Pulmonary artery endothelial cell (primary cell): ENCODE data around the gene KIAA0930. TPM values are rescaled to one million over a fixed set of nuclear protein-coding genes. Genes with fewer than 3 reads are reported as not detected.
"Not testable (repeated sequence)": the region's sequence is repeated elsewhere in the genome, so short reads cannot be mapped to it uniquely, and the experiment has no call there.

Source experiments
- DNase-seq: peaks from one replicate; pipeline ENCODE4 v3.0.0-alpha.2; 2011; ENCODE audit warnings: low read depth, low spot score
- total RNA-seq: library from RNA; depleted of rRNA; stranded (reverse); fragments of >200 nt; gene quantifications from 2 replicates; pipeline ENCODE4 v1.2.3, GENCODE V29; 2014

Gene KIAA0930
- total RNA-seq = 43.4 and 60.9 TPM in 2 replicates

- DNase-seq = peak; percentile 24
Measured at GRCh38 chr22:45240810-45241631, at the start of gene KIAA0930. Gene KIAA0930 (minus strand): TSS chr22:45240894. CDS start chr22:45240703, 191 bp downstream.

GRCh38 chr22:45286854-45287551, 46.3 kb upstream of the KIAA0930 start:
- DNase-seq = no peak

- DNase-seq = no peak
Measured at GRCh38 chr22:45285263-45286058, 44.8 kb upstream of the KIAA0930 start.

- no peak for DNase-seq
Measured at GRCh38 chr22:45284705-45285262, 44.1 kb upstream of the KIAA0930 start, which contains the start of gene UPK3A. Gene UPK3A (plus strand): TSS chr22:45284949. CDS start chr22:45285014, 65 bp downstream.

GRCh38 chr22:45281010-45281409, 40.3 kb upstream of the KIAA0930 start:
- DNase-seq = no peak

- no peak for DNase-seq
Measured at GRCh38 chr22:45280587-45280980, 39.9 kb upstream of the KIAA0930 start.

GRCh38 chr22:45278125-45278524, 37.4 kb upstream of the KIAA0930 start:
- no peak for DNase-seq

- DNase-seq = not testable (repeated sequence)
Measured at GRCh38 chr22:45277720-45278119, 37.0 kb upstream of the KIAA0930 start.

GRCh38 chr22:45276507-45277105, 35.9 kb upstream of the KIAA0930 start:
- DNase-seq = no peak

- no peak for DNase-seq
Measured at GRCh38 chr22:45273452-45274075, 32.9 kb upstream of the KIAA0930 start.

- no peak for DNase-seq
Measured at GRCh38 chr22:45272498-45272897, 31.8 kb upstream of the KIAA0930 start.

GRCh38 chr22:45271667-45272201, 31.0 kb upstream of the KIAA0930 start:
- no peak for DNase-seq

- no peak for DNase-seq
Measured at GRCh38 chr22:45270095-45271020, 29.7 kb upstream of the KIAA0930 start.

- no peak for DNase-seq
Measured at GRCh38 chr22:45268958-45269844, 28.5 kb upstream of the KIAA0930 start.

GRCh38 chr22:45268167-45268957, 27.7 kb upstream of the KIAA0930 start:
- DNase-seq = no peak

GRCh38 chr22:45265535-45265934, 24.8 kb upstream of the KIAA0930 start:
- DNase-seq = no peak
